Measurements from ENCODE around the gene ELANE.

GRCh38 chr19:868458-869244, 16.5 kb downstream of the ELANE start:
- TF ChIP-seq JUND (IDR thresholded peaks at IDR 0.05; ENCODE audit: borderline replicate concordance, low read depth, low read length) (no peak), JUND (tag; IDR thresholded peaks at IDR 0.05; ENCODE audit: borderline replicate concordance, low read depth, low read length) (no peak), CBFB (CRISPR knock-in tag; IDR thresholded peaks at IDR 0.05) (no peak), MTF1 (CRISPR knock-in tag; IDR thresholded peaks at IDR 0.05; ENCODE audit: borderline replicate concordance) (no peak)
